ENCODE data around the gene SNAP91.
"Not testable (repeated sequence)": the region's sequence is repeated elsewhere in the genome, so short reads cannot be mapped to it uniquely, and the experiment has no call there.

Gene SNAP91

GRCh38 chr6:83756565-83756964 is 47.7 kb upstream of the SNAP91 start:
- Histone ChIP-seq H4K91ac (ENCODE audit: low read depth, low read length, poor library complexity) (no peak overlapping the region), H2BK5ac (ENCODE audit: low read length) (no peak overlapping the region), H2BK15ac (ENCODE audit: low read length) (no peak overlapping the region), H3K4me2 (ENCODE audit: insufficient read depth, low read length, poor library complexity, severe bottlenecking) (no peak overlapping the region), H3K9ac (ENCODE audit: low read depth, low read length, poor library complexity) (no peak overlapping the region), H2BK12ac (ENCODE audit: low read length) (no peak overlapping the region), H3K9me3 (replicated peaks in 1 of 2; ENCODE audit: control insufficient read depth in 2 of 2, insufficient read depth in 1 of 2, low read depth in 1 of 2, low read length in 2 of 2) (peaks cover 0 to 2% of the 10 kb centered on the region in 2 donors), H3K4me3 (ENCODE audit: low read length in 2 of 2) (no peak overlapping the region), H2AK5ac (ENCODE audit: low read depth, low read length) (no peak overlapping the region), H3K27me3 (ENCODE audit: control insufficient read depth in 3 of 3, insufficient read depth in 3 of 3, low read depth in 1 of 3, low read length in 3 of 3) (no peaks in the 10 kb centered on the region), H3K27ac (replicated peaks; ENCODE audit: low read length) (no peak overlapping the region), H3K14ac (ENCODE audit: low read length) (no peak overlapping the region), H3K23ac (ENCODE audit: low read depth, low read length, poor library complexity) (no peak overlapping the region), H2AFZ (ENCODE audit: low read length) (no peak overlapping the region), H3K4ac (ENCODE audit: low read length) (no peak overlapping the region), H2BK120ac (ENCODE audit: low read depth, low read length) (no peak overlapping the region), H3K18ac (ENCODE audit: low read length) (no peak overlapping the region), H3K79me1 (ENCODE audit: low read depth, low read length) (no peaks in the 10 kb centered on the region), H3K4me1 (ENCODE audit: control insufficient read depth in 2 of 2, insufficient read depth in 1 of 2, low read depth in 1 of 2, low read length in 2 of 2) (no peaks in the 10 kb centered on the region), H3K36me3 (replicated peaks in 1 of 2; ENCODE audit: control insufficient read depth in 2 of 2, insufficient read depth in 2 of 2, low read length in 2 of 2) (no peaks in the 10 kb centered on the region), H4K8ac (ENCODE audit: low read depth, low read length) (no peak overlapping the region)
- DNase-seq (ENCODE audit: low spot score), result no peak
- WGBS, 2 donors (ENCODE audit: extremely low coverage in 2 of 2, insufficient read length in 2 of 2, insufficient replicate concordance in 1 of 2), result no CpG with 5 or more reads among the region's 2 CpGs

DNA sequence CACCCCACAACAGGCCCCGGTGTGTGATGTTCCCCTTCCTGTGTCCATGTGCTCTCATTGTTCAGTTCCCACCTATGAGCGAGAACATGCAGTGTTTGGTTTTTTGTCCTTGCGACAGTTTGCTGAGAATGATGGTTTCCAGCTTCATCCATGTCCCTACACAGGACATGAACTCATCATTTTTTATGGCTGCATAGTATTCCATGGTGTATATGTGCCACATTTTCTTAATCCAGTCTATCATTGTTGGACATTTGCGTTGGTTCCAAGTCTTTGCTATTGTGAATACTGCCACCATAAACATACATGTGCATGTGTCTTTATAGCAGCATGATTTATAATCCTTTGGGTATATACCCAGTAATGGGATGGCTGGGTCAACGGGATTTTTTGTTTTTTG is 43.5 kb upstream of the SNAP91 start:
- H3K23ac ChIP-seq (ENCODE audit: low read depth, low read length, poor library complexity); H2AFZ ChIP-seq (ENCODE audit: low read length); H3K18ac ChIP-seq (ENCODE audit: low read length); H3K9ac ChIP-seq (ENCODE audit: low read depth, low read length, poor library complexity); DNase-seq (ENCODE audit: low spot score); H4K8ac ChIP-seq (ENCODE audit: low read depth, low read length); H3K79me1 ChIP-seq (ENCODE audit: low read depth, low read length); H3K14ac ChIP-seq (ENCODE audit: low read length); H3K27me3 ChIP-seq (ENCODE audit: control insufficient read depth in 3 of 3, insufficient read depth in 3 of 3, low read depth in 1 of 3, low read length in 3 of 3); H3K4me2 ChIP-seq (ENCODE audit: insufficient read depth, low read length, poor library complexity, severe bottlenecking); H2BK120ac ChIP-seq (ENCODE audit: low read depth, low read length); H2BK15ac ChIP-seq (ENCODE audit: low read length); H3K9me3 ChIP-seq (replicated peaks in 1 of 2; ENCODE audit: control insufficient read depth in 2 of 2, insufficient read depth in 1 of 2, low read depth in 1 of 2, low read length in 2 of 2); H4K91ac ChIP-seq (ENCODE audit: low read depth, low read length, poor library complexity); H2BK5ac ChIP-seq (ENCODE audit: low read length); H3K4ac ChIP-seq (ENCODE audit: low read length); H3K27ac ChIP-seq (replicated peaks; ENCODE audit: low read length); H3K36me3 ChIP-seq (replicated peaks in 1 of 2; ENCODE audit: control insufficient read depth in 2 of 2, insufficient read depth in 2 of 2, low read length in 2 of 2); H2BK12ac ChIP-seq (ENCODE audit: low read length); H3K4me3 ChIP-seq (ENCODE audit: low read length in 2 of 2); H2AK5ac ChIP-seq (ENCODE audit: low read depth, low read length); H3K4me1 ChIP-seq (ENCODE audit: control insufficient read depth in 2 of 2, insufficient read depth in 1 of 2, low read depth in 1 of 2, low read length in 2 of 2): not testable (repeated sequence)
- no CpG with 5 or more reads among the region's 5 CpGs for WGBS, 2 donors (ENCODE audit: extremely low coverage in 2 of 2, insufficient read length in 2 of 2, insufficient replicate concordance in 1 of 2)

DNA sequence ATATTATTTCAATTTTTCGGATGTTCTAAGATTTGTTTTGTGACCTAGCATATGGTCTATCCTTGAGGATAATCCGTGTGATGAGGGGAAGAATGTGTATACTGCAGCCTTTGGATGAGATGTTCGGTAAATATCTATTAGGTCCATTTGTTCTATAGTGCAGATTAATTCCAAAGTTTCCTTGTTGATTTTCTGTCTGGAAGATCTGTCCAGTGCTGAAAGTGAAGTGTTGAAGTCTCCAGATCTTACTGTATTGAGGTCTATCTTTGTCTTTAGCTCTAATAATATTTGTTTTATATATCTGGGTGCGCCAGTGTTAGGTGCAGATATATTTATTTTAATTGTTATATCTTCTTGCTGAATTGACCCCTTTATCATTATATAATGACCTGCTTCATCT is 32.2 kb upstream of the SNAP91 start:
- no peaks in the 10 kb centered on the region for H3K9me3 ChIP-seq (replicated peaks in 1 of 2; ENCODE audit: control insufficient read depth in 2 of 2, insufficient read depth in 1 of 2, low read depth in 1 of 2, low read length in 2 of 2)
- no peak overlapping the region for H4K91ac ChIP-seq (ENCODE audit: low read depth, low read length, poor library complexity)
- H3K23ac ChIP-seq (ENCODE audit: low read depth, low read length, poor library complexity), result no peak overlapping the region
- no peak overlapping the region for H3K4ac ChIP-seq (ENCODE audit: low read length)
- H3K4me1 ChIP-seq (ENCODE audit: control insufficient read depth in 2 of 2, insufficient read depth in 1 of 2, low read depth in 1 of 2, low read length in 2 of 2), result no peaks in the 10 kb centered on the region
- no peak overlapping the region for H2BK120ac ChIP-seq (ENCODE audit: low read depth, low read length)
- H3K18ac ChIP-seq (ENCODE audit: low read length), result no peak overlapping the region
- H2BK12ac ChIP-seq (ENCODE audit: low read length), result no peak overlapping the region
- H3K27me3 ChIP-seq (ENCODE audit: control insufficient read depth in 3 of 3, insufficient read depth in 3 of 3, low read depth in 1 of 3, low read length in 3 of 3), result no peaks in the 10 kb centered on the region
- H3K14ac ChIP-seq (ENCODE audit: low read length), result no peak overlapping the region
- no peak overlapping the region for H2AK5ac ChIP-seq (ENCODE audit: low read depth, low read length)
- no peak overlapping the region for H3K4me2 ChIP-seq (ENCODE audit: insufficient read depth, low read length, poor library complexity, severe bottlenecking)
- no peak overlapping the region for H3K27ac ChIP-seq (replicated peaks; ENCODE audit: low read length)
- no peak overlapping the region for H2BK15ac ChIP-seq (ENCODE audit: low read length)
- H2AFZ ChIP-seq (ENCODE audit: low read length), result no peak overlapping the region
- DNase-seq (ENCODE audit: low spot score), result no peak
- H3K36me3 ChIP-seq (replicated peaks in 1 of 2; ENCODE audit: control insufficient read depth in 2 of 2, insufficient read depth in 2 of 2, low read length in 2 of 2), result no peaks in the 10 kb centered on the region
- WGBS, 2 donors (ENCODE audit: extremely low coverage in 2 of 2, insufficient read length in 2 of 2, insufficient replicate concordance in 1 of 2), result no CpG with 5 or more reads among the region's 4 CpGs
- no peak overlapping the region for H2BK5ac ChIP-seq (ENCODE audit: low read length)
- no peak overlapping the region for H3K9ac ChIP-seq (ENCODE audit: low read depth, low read length, poor library complexity)
- H4K8ac ChIP-seq (ENCODE audit: low read depth, low read length), result no peak overlapping the region
- H3K4me3 ChIP-seq (ENCODE audit: low read length in 2 of 2), result no peak overlapping the region
- H3K79me1 ChIP-seq (ENCODE audit: low read depth, low read length), result no peaks in the 10 kb centered on the region

GRCh38 chr6:83735461-83735860 is 26.6 kb upstream of the SNAP91 start:
- no CpG with 5 or more reads among the region's 3 CpGs for WGBS, 2 donors (ENCODE audit: extremely low coverage in 2 of 2, insufficient read length in 2 of 2, insufficient replicate concordance in 1 of 2)
- Histone ChIP-seq H3K4me2 (ENCODE audit: insufficient read depth, low read length, poor library complexity, severe bottlenecking) (no peak overlapping the region), H3K27ac (replicated peaks; ENCODE audit: low read length) (no peak overlapping the region), H3K18ac (ENCODE audit: low read length) (no peak overlapping the region), H2BK12ac (ENCODE audit: low read length) (no peak overlapping the region), H2BK120ac (ENCODE audit: low read depth, low read length) (no peak overlapping the region), H3K79me1 (ENCODE audit: low read depth, low read length) (no peaks in the 10 kb centered on the region), H3K4me3 (ENCODE audit: low read length in 2 of 2) (no peak overlapping the region), H2AK5ac (ENCODE audit: low read depth, low read length) (no peak overlapping the region), H2BK15ac (ENCODE audit: low read length) (no peak overlapping the region), H4K91ac (ENCODE audit: low read depth, low read length, poor library complexity) (no peak overlapping the region), H3K9me3 (replicated peaks in 1 of 2; ENCODE audit: control insufficient read depth in 2 of 2, insufficient read depth in 1 of 2, low read depth in 1 of 2, low read length in 2 of 2) (no peaks in the 10 kb centered on the region), H2AFZ (ENCODE audit: low read length) (no peak overlapping the region), H3K23ac (ENCODE audit: low read depth, low read length, poor library complexity) (no peak overlapping the region), H3K4me1 (ENCODE audit: control insufficient read depth in 2 of 2, insufficient read depth in 1 of 2, low read depth in 1 of 2, low read length in 2 of 2) (no peaks in the 10 kb centered on the region), H3K14ac (ENCODE audit: low read length) (no peak overlapping the region), H2BK5ac (ENCODE audit: low read length) (no peak overlapping the region), H3K36me3 (replicated peaks in 1 of 2; ENCODE audit: control insufficient read depth in 2 of 2, insufficient read depth in 2 of 2, low read length in 2 of 2) (no peaks in the 10 kb centered on the region), H3K4ac (ENCODE audit: low read length) (no peak overlapping the region), H3K9ac (ENCODE audit: low read depth, low read length, poor library complexity) (no peak overlapping the region), H3K27me3 (ENCODE audit: control insufficient read depth in 3 of 3, insufficient read depth in 3 of 3, low read depth in 1 of 3, low read length in 3 of 3) (no peaks in the 10 kb centered on the region), H4K8ac (ENCODE audit: low read depth, low read length) (no peak overlapping the region)
- no peak for DNase-seq (ENCODE audit: low spot score)

All from neuronal stem cell (in vitro differentiated cells).